Smooth muscle cell (in vitro differentiated cells): ENCODE measurements around the gene CWC15. TPM values are rescaled to one million over a fixed set of nuclear protein-coding genes. Genes with fewer than 3 reads are reported as not detected.
"Not testable (repeated sequence)": the region's sequence is repeated elsewhere in the genome, so short reads cannot be mapped to it uniquely, and the experiment has no call there.

Source experiments
- DNase-seq: peaks from one replicate; lab custom pipeline; 2025; ENCODE audit not compliant: unreplicated experiment; lab: John Stamatoyannopoulos, UW
- H2AFZ ChIP-seq: fragments of 200-600 bp; sonication (generic); 2 replicates; pipeline ENCODE4 v1.6.0; 2016; ENCODE audit warnings: antibody characterized with exemption, low read depth, mild to moderate bottlenecking
- H3F3A ChIP-seq: fragments of 200-600 bp; sonication (generic); 2 replicates; pipeline ENCODE4 v1.6.0; 2017; ENCODE audit warnings: antibody characterized with exemption, low read depth
- H3K27ac ChIP-seq: fragments of 200-600 bp; sonication (generic); 2 replicates; pipeline ENCODE4 v1.5.1; 2016; ENCODE audit warnings: low read depth, mild to moderate bottlenecking
- H3K27me3 ChIP-seq: fragments of 200-600 bp; sonication (generic); 2 replicates; pipeline ENCODE4 v1.6.1; 2016; ENCODE audit warnings: low read depth, mild to moderate bottlenecking
- H3K36me3 ChIP-seq: fragments of 200-600 bp; sonication (generic); 2 replicates; pipeline ENCODE4 v1.5.1; 2016; ENCODE audit warnings: low read depth
- H3K4me1 ChIP-seq: fragments of 200-600 bp; sonication (generic); 2 replicates; pipeline ENCODE4 v1.5.1; 2016; ENCODE audit warnings: low read depth
- H3K4me2 ChIP-seq: fragments of 200-600 bp; sonication (generic); 2 replicates; pipeline ENCODE4 v1.6.0; 2016; ENCODE audit warnings: mild to moderate bottlenecking
- H3K4me3 ChIP-seq: fragments of 200-600 bp; sonication (generic); 2 replicates; pipeline ENCODE4 v1.5.1; 2016; ENCODE audit warnings: mild to moderate bottlenecking
- H3K79me2 ChIP-seq: fragments of 200-600 bp; sonication (generic); 2 replicates; pipeline ENCODE4 v1.6.0; 2016; ENCODE audit warnings: low read depth, mild to moderate bottlenecking
- H3K9ac ChIP-seq: fragments of 200-600 bp; sonication (generic); 2 replicates; pipeline ENCODE4 v1.6.0; 2016; ENCODE audit warnings: low read depth
- H3K9me3 ChIP-seq: fragments of 200-600 bp; sonication (generic); replicated peaks from 2 replicates; pipeline ENCODE4 v1.5.1; 2016; ENCODE audit warnings: low read depth
- H4K20me1 ChIP-seq: fragments of 200-600 bp; sonication (generic); 2 replicates; pipeline ENCODE4 v1.6.0; 2016; ENCODE audit warnings: low read depth
- CTCF ChIP-seq: fragments of 200-600 bp; sonication (generic); IDR thresholded peaks from 2 replicates; pipeline ENCODE4 v1.5.1; 2017; ENCODE audit warnings: borderline replicate concordance, mild to moderate bottlenecking, antibody characterized with exemption; ENCODE audit not compliant: insufficient read depth, poor library complexity, severe bottlenecking
- WGBS: methylation state at CpG from one replicate; pipeline ENCODE4 v1.1.7; 2016; ENCODE audit warnings: low lambda C conversion rate; 5-methylcytosine and 5-hydroxymethylcytosine counted together
- polyA plus RNA-seq: library from polyadenylated mRNA; unstranded; fragments of >200 nt; fragmentation: Nextera tagmentation; extraction: Ambion mirVana; gene quantifications from 2 replicates; pipeline ENCODE4 v1.2.1, GENCODE V29; 2016
- total RNA-seq: library from RNA; depleted of rRNA; stranded (reverse); fragments of >200 nt; gene quantifications from 2 replicates; pipeline ENCODE4 v1.2.3, GENCODE V29; 2014

Gene CWC15
- total and polyA plus RNA-seq, 2 experiments from 2014 or later: 70.0 to 80.7 TPM

DNA sequence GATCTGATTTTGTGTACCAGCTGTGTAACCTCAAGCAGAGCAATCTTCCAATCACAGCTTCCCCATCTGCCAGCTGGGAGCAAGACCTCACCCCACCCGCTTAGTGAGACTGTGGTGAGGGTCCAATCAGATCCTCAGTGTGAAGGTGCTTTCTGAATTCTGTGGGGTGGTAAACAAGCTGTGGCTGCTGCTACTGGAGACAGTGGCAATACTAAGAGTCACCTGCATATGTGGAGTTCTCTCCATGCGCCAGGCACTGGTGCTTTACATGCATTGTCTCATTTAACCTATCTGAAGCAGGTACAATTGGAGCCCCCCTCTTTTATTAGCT is 50.4 kb downstream of the CWC15 start:
- DNase-seq: no peak
- H3K9ac ChIP-seq: no peak overlapping the region
- no peak overlapping the region for H3K27ac ChIP-seq
- H4K20me1 ChIP-seq: no peaks in the 10 kb centered on the region
- TF ChIP-seq CTCF: no peak
- H2AFZ ChIP-seq: no peak overlapping the region
- no peaks in the 10 kb centered on the region for H3K79me2 ChIP-seq
- no peaks in the 10 kb centered on the region for H3K27me3 ChIP-seq
- no peaks in the 10 kb centered on the region for H3K9me3 ChIP-seq
- H3K4me2 ChIP-seq: no peak overlapping the region
- H3K4me1 ChIP-seq: peaks cover 11% of the 10 kb centered on the region
- no peaks in the 10 kb centered on the region for H3K36me3 ChIP-seq
- 96% methylated on average over 2 of the region's 2 CpGs for WGBS
- peaks cover 7% of the 10 kb centered on the region for H3F3A ChIP-seq
- H3K4me3 ChIP-seq: no peak overlapping the region

GRCh38 chr11:94922321-94923003 is 50.9 kb downstream of the CWC15 start:
- DNase-seq: no peak

DNA sequence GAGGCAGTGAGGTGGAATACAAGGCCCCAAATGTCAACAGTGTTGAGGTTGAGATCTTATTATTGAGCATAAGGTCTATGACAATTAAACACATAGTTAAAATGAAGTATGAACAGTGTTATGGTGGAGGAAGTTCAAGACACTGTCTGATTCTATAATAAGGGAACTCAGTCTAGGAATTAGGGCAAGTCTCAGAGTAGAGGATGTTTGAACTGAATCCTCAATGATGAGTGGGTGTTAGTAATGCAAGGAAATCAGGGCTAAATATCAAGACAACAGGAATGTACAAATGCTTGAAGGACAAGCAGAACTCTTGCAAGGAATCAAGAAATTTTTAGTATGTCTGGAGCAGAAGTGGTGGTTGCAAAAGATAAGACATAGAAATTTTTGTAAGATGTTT is 53.0 kb downstream of the CWC15 start:
- Histone ChIP-seq H3K9ac (no peak overlapping the region), H4K20me1 (no peaks in the 10 kb centered on the region), H3K4me2 (no peak overlapping the region), H3K36me3 (no peaks in the 10 kb centered on the region), H3K4me3 (no peak overlapping the region), H3K79me2 (no peaks in the 10 kb centered on the region), H3K4me1 (no peaks in the 10 kb centered on the region), H3F3A (no peaks in the 10 kb centered on the region), H3K27ac (no peak overlapping the region), H3K27me3 (no peaks in the 10 kb centered on the region), H2AFZ (no peak overlapping the region), H3K9me3 (no peaks in the 10 kb centered on the region)
- DNase-seq: no peak
- TF ChIP-seq CTCF: no peak

More at GRCh38 chr11:94922321-94923003, 50.9 kb downstream of the CWC15 start:
- Histone ChIP-seq H3K36me3 (no peaks in the 10 kb centered on the region), H3K4me2 (no peak overlapping the region), H3K27ac (no peak overlapping the region), H3K79me2 (no peaks in the 10 kb centered on the region), H3K27me3 (no peaks in the 10 kb centered on the region), H3K4me1 (peaks cover 11% of the 10 kb centered on the region), H2AFZ (no peak overlapping the region), H3F3A (peaks cover 4% of the 10 kb centered on the region), H3K9ac (no peak overlapping the region), H3K4me3 (no peak overlapping the region), H3K9me3 (no peaks in the 10 kb centered on the region), H4K20me1 (no peaks in the 10 kb centered on the region)
- WGBS: 94% methylated on average over 5 of the region's 5 CpGs
- no peak for TF ChIP-seq CTCF

DNA sequence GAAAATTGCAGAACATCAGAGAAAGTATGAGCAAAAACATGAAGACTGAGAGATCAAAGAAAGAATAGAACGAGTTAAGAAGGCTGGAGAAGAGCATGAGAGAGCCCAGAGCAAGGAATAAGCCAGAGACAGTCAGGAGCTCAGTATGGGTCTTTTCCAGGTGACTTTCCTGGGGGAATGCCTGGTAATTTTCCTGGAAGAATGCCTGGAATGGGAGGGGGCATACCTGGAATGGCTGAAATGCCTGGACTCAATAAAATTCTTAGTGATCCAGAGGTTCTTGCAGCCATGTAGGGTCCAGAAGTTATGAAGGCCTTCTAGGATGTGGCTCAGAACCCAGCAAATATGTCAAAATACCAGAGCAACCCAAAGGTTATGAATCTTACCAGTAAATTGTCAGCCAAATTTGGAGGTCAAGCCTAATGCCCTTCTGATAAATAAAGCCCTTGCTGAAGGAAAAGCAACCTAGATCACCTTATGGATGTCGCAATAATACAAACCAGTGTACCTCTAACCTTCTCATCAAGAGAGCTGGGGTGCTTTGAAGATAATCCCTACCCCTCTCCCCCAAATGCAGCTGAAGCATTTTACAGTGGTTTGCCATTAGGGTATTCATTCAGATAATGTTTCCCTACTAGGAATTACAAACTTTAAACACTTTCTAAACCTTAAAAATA is 59.5 kb downstream of the CWC15 start:
- not testable (repeated sequence) for H3K9ac ChIP-seq, H3K4me1 ChIP-seq, H3K79me2 ChIP-seq, H3K27ac ChIP-seq, DNase-seq, H3K4me3 ChIP-seq, H3K36me3 ChIP-seq, H3K9me3 ChIP-seq, H4K20me1 ChIP-seq, H3K27me3 ChIP-seq, H3K4me2 ChIP-seq, H2AFZ ChIP-seq
- WGBS: 87% methylated on average over 2 of the region's 2 CpGs
- H3F3A ChIP-seq: peaks cover 13% of the 10 kb centered on the region
